Erythroblast (primary cell): Measurements from ENCODE around the gene MSMB.

ENCODE experiments used
- GATA1 ChIP-seq: IDR thresholded peaks from 2 replicates; pipeline ENCODE4 v1.6.1; 2011; ENCODE audit warnings: low read depth, mild to moderate bottlenecking, control low read depth, low read length, moderate library complexity
- POLR2A ChIP-seq: IDR thresholded peaks from 2 replicates; pipeline ENCODE4 v1.6.1; 2011; ENCODE audit warnings: mild to moderate bottlenecking, low read length

DNA sequence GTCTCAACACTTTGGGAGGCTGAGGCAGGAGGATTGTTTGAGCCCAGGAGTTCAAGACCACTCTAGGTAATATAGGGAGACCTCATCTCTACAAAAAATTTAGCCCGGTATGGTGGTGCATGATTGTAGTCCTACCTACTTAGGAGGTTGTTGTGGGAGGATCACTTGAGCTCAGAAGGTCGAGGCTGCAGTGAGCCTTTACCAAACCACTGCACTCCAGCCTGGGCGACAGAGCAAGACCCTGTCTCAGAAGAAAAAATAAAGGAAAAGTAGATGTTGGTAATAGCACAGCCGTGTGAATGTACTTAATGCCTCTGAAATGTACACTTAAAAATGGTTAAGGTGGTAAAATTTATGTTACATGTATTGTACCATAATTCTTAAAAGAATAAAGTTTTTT lies 48.5 kb downstream of the MSMB start:
- no peak for TF ChIP-seq POLR2A
- no peak for TF ChIP-seq GATA1
